IPS-18c (cell line): ENCODE data around the gene IL11.
"Not testable (repeated sequence)": the region's sequence is repeated elsewhere in the genome, so short reads cannot be mapped to it uniquely, and the experiment has no call there.

Experiments used
- H3K4me3 ChIP-seq: 2 replicates; pipeline ENCODE4 v1.7.0; 2013; ENCODE audit warnings: low read depth, mild to moderate bottlenecking, low read length, moderate library complexity; ENCODE audit not compliant: insufficient read depth
- H3K9me3 ChIP-seq: one replicate; pipeline ENCODE4 v1.6.1; 2013; ENCODE audit warnings: mild to moderate bottlenecking, low read length, moderate library complexity; ENCODE audit not compliant: control insufficient read depth, insufficient read depth

Gene IL11

DNA sequence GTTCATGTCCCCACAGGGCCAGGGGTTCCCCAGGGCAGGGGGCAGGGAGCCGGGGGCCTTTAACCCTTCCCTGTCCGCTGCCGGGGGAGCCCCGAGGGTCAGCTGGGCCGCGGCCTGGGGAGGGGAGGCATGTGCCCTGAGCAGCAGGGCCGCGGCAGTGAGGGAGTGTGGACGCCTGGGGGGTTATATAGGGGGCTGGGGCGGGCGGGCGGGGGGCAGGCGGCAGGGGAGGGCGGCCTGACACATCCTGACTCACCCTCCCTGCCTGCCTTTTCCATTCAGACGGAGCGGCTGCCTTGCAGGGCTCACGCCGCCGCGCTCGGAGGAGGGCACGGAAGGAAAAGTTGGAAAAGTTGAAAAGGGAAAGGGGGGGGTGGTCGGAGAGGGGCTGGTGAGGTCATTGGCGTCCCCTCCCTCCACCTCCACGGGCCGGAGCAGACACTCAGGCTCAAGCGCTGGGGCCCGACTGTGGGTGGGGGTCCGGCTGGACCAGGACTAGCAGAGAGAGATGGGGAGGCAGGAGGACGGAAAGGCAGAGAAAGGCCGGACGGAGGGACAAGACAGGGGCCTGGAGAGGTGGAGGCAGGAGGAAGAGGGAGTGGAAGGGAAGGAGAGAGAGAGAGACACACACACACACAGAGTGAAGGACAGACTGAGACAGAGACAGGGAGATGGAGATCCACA lies at the start of gene IL11:
Gene IL11, minus strand, starts transcription at position 159 of the 684 bp plus-strand sequence. Its CDS starts 153 bp downstream, at position 6.
- Histone ChIP-seq H3K9me3 (no peaks in the 10 kb centered on the region), H3K4me3 (peak within 1 kb of the TSS; percentile 53)

DNA sequence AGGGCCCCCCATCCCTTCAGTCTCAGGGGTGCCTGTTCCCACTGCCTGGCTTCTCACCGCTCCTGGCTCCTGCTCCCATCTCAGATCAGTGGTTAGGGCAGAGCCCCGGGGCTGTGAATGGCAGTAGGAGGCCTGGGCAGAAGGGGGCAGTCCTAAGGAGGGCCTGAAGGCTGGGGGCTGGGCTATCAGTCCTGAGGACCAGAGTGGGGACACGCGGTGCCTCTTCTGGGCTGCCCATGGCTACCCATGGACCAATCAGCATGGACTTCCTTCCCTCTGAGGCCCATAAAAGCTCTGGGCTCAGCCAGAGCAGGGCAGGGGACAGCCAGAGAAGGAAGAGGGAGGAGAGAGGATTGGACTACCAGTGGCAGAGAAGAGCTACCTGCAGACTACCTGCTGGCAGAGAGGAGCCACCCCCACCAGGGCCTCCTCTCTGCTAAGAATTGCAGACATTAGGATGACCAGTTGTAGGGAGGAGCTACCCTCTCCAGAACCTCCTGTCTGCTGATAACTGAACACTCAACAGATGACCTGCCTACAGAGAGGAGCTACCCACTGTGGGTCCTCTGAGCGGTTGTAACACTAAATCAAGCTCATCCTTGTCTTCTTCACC lies 49.5 kb upstream of the IL11 start:
- H3K4me3 ChIP-seq = no peak overlapping the region
- no peaks in the 10 kb centered on the region for H3K9me3 ChIP-seq

DNA sequence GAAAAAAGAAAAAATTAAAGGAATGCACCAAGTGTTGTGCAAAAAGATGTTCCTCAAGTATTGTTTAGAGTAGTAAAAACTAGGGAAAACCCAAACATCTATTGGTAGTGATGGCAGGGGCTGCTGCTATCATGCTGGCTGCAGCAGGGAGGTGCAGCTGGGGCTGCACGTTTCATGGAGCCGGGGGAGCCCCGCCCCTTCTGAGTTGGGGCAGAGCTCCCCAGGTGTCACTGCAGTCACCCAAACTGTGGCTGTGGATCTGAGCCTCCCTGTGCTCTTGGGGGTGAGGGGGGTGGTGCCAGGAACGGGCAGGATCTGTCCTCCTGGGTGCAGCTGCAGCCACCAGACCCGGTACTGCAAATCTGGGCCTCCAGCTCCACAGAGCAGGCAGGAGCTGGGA lies 48.8 kb upstream of the IL11 start:
- Histone ChIP-seq H3K9me3 (no peaks in the 10 kb centered on the region), H3K4me3 (no peak overlapping the region)

DNA sequence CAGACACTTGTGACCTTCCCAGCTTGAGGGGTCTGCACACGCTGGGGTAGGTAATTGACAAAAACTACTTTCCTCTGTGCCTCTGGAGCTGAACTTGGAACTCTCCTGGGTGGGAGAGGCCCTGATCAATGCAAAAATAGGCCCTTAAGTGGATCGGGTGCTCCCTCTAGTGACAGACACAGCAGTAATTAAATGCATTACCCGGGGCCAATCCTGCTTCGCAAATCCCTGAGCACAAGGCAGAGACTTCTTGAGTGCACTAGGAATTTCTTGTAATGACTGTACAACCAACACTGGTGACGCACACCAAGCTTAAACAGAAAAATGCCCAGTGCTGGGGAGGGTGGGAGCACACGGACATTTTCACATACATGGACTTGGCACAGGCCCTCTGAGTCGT lies 47.9 kb upstream of the IL11 start:
- H3K4me3 ChIP-seq = no peak overlapping the region
- H3K9me3 ChIP-seq = no peaks in the 10 kb centered on the region

DNA sequence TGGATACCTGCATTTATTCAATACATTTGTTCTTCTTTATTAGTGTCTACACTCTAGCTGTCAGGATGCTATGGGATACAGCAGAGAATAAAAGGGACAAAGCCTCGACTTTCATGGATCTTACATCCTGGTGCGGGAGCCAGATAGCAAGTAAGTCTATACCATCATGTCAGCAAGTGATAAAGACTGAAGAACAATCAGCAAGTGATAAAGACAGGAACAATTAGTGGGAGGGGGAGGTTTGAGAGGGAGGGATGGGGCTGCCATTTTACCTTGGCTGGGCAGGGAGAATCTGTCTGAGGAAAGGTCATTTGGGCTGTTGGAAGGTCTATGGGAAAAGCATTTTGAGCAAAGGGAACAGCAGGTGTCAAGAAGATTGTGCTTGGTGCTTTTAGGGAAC lies 39.9 kb upstream of the IL11 start:
- Histone ChIP-seq H3K4me3 (no peak overlapping the region), H3K9me3 (peaks cover 5% of the 10 kb centered on the region)

DNA sequence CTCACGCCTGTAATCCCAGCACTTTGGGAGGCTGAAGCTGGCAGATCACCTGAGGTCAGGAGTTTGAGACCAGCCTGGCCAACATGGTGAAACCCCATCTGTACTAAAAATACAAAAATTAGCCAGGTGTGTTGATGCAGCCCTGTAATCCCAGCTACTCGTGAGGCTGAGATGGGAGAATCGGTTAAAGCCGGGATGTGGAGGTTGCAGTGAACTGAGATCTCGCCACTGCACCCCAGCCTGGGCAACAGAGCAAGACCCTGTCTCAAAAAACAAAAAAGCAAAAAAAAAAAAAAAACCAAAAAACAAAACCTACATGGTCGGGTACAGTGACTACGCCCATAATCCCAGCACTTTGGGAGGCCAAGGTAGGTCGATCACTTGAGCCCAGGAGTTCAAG lies 38.9 kb upstream of the IL11 start:
- not testable (repeated sequence) for H3K9me3 ChIP-seq, H3K4me3 ChIP-seq

DNA sequence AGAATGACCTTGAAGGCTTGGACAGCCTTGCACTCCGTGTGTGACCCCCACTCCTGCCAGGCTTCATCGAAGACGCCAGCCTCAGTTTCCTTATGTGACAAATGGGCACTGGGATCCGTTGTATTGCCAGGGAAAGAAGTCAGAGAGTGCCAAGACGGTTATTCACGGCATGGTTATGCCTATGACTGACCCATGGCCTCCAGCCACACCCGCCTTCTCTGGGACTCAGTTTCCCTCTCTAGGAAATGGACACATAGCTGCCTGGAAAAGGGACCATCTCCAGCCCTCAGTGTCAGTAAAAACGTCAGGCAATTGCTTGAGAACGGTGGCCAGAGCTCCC lies 38.2 kb upstream of the IL11 start:
- peak overlapping the region; percentile 32; the same call in 1 of the 2 replicates for H3K4me3 ChIP-seq

DNA sequence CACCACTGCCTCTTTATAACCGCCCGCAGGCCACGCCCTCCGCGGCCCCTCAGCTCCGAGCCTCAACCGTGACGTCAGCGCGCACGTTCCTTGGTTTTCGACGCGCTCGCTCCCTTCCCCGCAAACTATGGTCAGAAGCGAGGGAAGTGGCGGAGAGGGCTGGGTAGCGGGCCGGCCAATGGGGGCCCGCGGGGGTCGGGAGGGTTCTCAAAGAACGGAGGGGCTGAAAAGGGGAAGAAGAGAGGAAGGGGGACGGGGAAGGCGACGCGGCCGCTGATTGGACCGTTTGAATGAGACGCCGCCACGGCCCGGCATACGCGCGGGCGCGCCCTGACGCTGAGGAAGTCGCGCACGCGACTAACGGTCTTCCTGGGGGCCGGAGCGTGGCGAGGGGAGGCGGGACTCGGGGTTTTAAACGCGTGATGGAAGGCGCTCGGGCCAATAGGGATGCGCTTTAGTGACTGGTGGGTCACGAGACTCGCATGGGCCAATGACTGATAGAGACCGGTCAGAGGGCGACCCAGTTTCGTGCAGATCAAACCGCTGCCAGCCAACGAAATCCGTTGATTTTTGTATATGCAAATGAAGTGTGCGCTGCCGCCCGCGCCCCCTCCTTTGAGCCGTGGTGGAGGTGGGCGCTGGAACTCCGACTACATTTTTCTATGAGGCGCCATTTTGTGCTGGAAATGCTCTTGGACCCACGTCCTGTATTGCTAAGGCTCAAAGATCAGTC lies 37.7 kb upstream of the IL11 start:
- Histone ChIP-seq H3K9me3 (peaks cover 7% of the 10 kb centered on the region), H3K4me3 (peak overlapping the region; percentile 84; the same call in 1 of the 2 replicates)

More for the DNA sequence above, 38.2 kb upstream of the IL11 start:
- H3K9me3 ChIP-seq = peaks cover 5% of the 10 kb centered on the region

DNA sequence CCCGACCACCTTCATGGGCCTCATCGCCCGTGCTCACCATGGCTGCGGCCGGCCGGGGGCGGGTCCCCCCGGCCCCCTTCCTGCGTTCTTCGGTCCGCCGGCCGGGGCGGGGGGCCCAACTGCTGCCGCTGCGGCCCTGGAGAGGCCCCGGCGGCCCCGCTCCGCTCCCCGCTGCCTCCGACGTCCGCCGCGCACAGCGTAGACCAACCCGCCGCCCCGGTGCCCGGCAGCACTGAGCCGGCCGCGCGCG lies 37.2 kb upstream of the IL11 start, which contains the start of gene UBE2S:
Gene UBE2S, minus strand, starts transcription at position 239 of the 250 bp plus-strand sequence. Its CDS starts 199 bp downstream, at position 40.
- H3K4me3 ChIP-seq = peak within 1 kb of the TSS; percentile 84
- not testable (repeated sequence) for H3K9me3 ChIP-seq

DNA sequence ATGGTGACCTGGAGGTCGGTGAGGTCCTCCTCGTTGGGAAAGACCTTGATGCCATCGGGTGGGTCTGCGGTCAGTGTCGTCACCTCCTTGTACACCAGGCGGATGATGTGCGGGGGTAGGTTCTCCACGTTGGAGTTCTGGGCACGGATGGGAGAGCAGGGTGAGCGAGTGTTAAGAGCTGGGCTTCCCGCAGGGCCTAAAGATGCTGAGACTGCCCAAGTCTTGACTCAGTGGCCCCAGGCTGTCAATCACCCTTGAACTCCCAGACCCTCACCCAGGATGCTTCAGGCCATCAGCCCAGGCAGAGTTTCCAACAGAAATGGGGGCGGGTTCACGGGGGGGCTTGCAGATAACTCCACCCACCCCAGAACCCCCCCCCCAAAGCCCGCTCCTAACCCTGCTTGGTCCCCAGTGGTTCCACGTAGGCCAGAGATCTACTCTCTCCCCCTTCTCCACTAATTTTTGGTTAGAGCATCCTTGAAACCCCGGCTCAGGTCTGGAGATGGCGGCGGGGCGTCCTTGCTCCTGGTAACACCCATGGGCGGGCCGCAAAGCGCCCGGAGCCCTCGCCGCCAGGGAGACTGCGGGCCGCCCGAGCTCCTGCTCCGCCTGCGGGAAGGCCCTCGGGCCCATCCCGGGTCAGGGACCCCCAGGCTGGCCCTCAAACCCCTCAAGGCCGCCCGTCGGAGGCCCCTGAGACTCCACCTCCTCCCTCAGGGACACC lies 36.7 kb upstream of the IL11 start:
- Histone ChIP-seq H3K9me3 (peaks cover 7% of the 10 kb centered on the region), H3K4me3 (peak overlapping the region; percentile 84)

DNA sequence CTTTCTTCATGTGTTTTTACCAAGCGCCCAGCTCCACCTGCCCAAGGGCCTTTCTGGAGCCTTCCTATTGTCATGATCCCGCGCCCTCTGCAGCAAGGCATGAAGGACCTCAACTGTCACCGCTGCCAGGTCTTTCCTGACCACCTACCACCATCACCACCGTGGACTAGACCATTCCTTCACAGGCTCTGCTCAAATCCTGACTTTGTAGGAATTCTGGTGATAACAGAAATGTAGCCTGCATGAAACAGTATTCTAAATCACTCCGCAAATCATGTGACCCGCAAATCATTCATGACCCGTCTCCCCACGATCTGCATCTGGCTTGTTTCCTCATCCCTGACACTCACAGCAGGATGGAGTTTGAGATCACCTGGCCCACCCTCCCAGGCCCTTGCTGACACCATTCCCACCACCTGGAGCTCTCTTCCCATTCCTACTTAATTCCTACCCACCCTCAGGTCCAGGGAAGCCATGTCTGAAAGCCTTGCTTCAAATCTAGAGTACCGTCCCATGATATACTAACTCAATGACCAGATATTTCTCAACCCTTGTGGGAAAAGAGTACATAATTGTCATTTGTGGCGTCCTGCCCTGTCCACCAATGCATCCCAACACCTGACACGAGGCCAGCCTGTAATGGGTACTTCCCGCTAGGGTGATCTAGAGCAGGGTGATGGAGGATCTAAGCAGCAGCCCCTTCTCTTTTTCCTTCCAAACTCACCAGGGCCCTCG lies 36.0 kb upstream of the IL11 start:
- Histone ChIP-seq H3K4me3 (peak overlapping the region; percentile 84), H3K9me3 (peaks cover 7% of the 10 kb centered on the region)

DNA sequence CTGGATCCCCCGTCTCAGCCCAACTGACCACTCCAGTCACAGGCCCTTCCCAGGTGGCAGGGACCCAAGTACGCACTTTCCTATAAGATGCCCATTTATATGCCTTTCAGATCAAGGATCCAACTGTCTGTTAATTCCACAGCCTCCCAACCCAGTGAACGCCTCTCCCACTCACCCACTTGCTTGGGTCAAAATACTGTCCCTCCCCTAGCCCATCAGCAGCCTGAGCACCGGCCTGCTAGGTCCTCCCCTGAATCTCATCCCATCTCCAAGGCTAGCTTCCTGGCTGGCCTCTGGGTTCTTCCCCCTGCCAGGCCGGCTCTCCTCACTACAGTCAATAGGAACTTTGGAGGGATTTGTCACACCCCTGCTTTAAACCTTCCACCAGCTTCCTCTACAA lies 35.4 kb upstream of the IL11 start:
- Histone ChIP-seq H3K4me3 (peak overlapping the region; percentile 84), H3K9me3 (peaks cover 7% of the 10 kb centered on the region)

DNA sequence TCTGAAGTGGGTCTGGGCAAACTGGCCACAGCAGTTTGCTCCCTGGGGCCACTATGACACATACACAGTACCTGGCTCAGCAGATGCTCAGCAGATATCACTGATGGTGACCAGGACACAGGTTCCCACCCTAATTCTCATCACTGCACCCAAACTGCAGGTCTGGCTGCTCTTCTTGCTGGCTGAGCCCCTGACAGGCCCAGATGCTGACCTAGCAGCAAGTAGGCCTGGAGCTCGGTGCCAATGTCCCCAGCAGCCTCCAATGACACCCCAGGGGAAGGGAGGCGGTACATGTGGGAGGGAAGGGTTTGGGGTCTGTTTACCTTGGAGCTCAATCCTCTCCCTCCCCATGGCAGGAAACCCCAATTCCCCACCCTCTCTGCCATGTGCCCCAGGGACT lies 32.2 kb upstream of the IL11 start:
- Histone ChIP-seq H3K4me3 (no peak overlapping the region), H3K9me3 (peaks cover 2% of the 10 kb centered on the region)

DNA sequence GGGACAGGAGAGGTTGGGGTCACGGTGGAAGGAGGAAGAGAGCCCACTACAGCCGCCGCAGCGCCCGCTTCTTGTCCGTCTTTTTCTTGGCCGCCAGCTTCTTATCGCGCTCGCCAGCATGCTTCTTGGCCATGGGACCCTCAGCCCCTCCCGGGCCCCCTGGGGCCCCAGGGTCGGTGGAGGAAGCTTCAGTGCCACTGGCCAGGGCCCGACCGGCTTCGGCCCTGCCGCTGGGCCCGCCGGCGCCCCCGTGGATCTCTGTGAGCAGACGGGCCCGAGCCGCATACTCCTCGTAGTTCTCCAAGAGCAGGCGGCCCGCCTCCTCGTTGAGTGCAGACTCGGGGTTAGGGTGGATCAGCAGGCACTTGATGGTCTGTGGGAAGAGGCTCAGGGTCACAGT lies 31.1 kb upstream of the IL11 start:
- not testable (repeated sequence) for H3K9me3 ChIP-seq, H3K4me3 ChIP-seq

DNA sequence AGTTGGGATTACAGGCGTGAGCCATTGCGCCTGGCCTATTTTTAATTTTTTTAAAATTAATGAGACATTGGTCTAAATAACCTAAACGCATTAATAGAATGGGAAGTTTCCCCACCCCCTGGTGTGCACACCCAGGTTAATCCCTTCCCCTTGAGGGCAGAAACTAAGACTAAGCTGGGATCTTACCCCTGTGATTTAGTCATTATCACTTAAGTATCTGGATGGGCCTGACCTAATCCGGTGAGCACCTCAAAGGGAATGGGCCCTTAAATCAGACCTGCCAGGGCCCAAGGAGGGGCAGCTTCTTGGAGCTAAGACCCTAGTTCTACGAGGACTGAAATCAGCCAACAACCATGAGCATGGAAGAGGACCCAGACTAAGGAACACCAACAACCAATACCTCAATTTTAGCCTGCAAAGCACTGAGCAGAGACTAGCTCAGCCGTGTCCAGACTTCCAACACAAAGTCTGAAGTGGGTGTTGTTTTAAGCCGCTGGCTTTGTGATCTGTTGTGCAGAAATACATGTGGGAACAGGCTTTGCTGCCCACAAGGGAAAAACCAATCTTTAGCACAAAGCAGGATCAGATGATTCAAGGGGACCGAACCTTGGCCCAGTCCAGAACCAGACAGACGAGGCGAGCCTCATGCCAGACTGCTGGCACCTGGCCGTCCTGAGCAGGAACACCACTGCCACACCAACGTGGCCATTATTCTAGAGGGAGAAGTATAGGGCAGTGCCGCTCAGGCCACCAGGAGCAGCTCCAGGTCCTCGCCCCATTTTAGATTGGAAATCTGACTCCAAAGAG lies 30.2 kb upstream of the IL11 start:
- H3K9me3 ChIP-seq = peaks cover 2% of the 10 kb centered on the region
- no peak overlapping the region for H3K4me3 ChIP-seq

DNA sequence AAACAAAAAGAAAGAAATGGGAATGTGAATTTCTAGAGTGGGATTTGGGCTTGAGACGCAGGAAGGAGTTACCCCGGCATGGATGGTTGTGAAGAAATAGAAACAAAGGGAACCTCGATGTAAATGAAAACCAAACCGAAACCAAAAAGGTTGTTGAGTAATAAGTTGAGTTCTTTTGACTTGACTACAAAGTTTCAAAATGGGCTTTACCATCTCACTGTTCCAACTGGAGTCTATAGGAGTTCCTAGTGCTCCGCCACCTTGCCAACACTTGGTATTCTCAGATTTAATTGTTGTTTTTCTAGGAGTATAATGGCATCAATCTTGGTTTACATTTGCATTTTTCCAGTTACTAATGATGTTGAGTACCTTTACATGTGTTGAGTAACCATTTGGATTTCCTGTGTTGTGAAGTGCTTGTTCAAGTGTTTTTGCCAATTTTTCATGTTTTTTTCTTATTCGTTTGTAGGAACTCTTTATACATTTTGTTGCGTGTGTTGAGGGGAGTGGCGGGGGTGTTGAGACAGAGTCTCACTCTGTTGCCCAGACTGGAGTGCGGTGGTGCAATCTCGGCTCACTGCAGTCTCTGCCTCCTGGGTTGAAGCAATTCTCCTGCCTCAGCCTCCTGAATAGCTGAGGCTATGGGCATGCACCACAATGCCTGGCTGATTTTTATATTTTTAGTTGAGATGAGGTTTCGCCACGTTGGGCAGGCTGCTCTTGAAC lies 28.1 kb upstream of the IL11 start:
- no peak overlapping the region for H3K4me3 ChIP-seq
- peaks cover under 1% of the 10 kb centered on the region for H3K9me3 ChIP-seq
